ENCODE measurements around the gene VCPKMT.

DNA sequence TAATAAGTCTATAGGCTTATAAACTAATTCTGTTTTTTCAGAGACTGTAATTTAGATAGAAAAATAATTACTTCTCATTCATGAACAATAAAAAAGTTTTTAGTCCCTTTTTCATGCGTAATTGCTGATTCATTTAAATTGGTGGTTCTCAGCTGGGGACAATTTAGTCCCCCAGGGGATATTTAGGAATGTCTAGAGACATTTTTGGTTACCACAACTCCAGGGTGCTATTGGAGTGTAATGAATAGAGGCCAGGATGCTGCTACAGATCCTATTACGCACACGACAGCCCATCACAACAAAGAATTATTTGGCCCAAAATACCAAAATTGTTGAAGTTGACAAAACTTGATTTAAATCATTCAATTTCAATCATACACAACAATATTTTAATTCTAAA, 22.8 kb upstream of the VCPKMT start:
- TF ChIP-seq POLR2A (IDR thresholded peaks at IDR 0.05) (no peak), CTCF (IDR thresholded peaks at IDR 0.05) (no peak)

All from Peyer's patch (tissue), 4 donors.